Heart left ventricle (tissue), 13 donors: ENCODE measurements around the gene CHP2.

Experiments
- POLR2A ChIP-seq, 2 donors: fragments of 450-650 bp; IDR thresholded peaks; one replicate each; pipeline ENCODE4 v1.6.1; 2017; ENCODE audit warnings: antibody characterized with exemption in 2 of 2, mild to moderate bottlenecking in 2 of 2, moderate library complexity in 2 of 2
- TF ChIP-seq, protein P1 (sequence below), 12 donors: fragments of 200-600 bp; sonication (generic) in 4 of 12; IDR thresholded peaks; one replicate each; pipeline versions ENCODE4 v1.5.0 to v1.8.0; 2018 to 2022; ENCODE audit warnings: antibody characterized with exemption in 12 of 12, mild to moderate bottlenecking in 5 of 12
- donor health status: ischemic (EF 13 %, LVEDD 7.1; RV severe dilation, severe dysfunction).
- donor health status: DM: no; HTN: yes; CAD: no.
- donor health status: DM: no; HTN: no; CAD: no.
- donor health status: ischemic (EF 25% LVEDD 6.9; RV normal size, moderate dysfunction).
- donor health status: ischemic (EF 25% LVEDD 5.7; RV mildly dilated, moderate dysfunction).
- donor health status: ischemic (EF 35%, LVEDD 5.7; RV mildly dilated, moderate dysfunction).
- donor health status: nonischemic (EF 11% LVEDD 7.7; RV severe dilation, severe dysfunction).
- donor health status: DM: yes; HTN: yes; CAD: no.
- donor health status: PGD.
- donor health status: ischemic (EF 29% LVEDD 5.4; RV normal size, mild dysfunction).
- donor health status: nonischemic (EF 23%, LVEDD 6.1; RV moderate dilation, normal function).

DNA sequence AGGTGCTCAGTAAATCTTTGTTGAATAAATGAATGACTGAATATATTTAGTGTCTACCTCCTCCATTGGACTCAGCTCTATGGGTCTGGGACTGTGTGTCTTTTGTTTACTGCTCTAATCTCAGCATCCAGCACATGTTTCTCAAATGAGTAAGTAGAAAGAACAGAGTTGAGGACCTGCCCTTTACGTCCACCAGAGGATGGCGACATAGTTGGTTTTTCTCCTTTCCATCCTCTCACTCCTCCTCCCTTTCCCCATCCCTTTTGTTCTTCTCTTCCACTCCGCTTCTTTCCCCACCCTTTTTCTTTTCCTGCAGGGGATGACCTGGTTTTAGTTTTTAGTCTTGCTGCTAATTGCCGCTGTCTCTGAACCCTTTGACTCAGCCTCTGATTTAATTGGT, 12.1 kb upstream of the CHP2 start:
- TF ChIP-seq, protein P1, sequence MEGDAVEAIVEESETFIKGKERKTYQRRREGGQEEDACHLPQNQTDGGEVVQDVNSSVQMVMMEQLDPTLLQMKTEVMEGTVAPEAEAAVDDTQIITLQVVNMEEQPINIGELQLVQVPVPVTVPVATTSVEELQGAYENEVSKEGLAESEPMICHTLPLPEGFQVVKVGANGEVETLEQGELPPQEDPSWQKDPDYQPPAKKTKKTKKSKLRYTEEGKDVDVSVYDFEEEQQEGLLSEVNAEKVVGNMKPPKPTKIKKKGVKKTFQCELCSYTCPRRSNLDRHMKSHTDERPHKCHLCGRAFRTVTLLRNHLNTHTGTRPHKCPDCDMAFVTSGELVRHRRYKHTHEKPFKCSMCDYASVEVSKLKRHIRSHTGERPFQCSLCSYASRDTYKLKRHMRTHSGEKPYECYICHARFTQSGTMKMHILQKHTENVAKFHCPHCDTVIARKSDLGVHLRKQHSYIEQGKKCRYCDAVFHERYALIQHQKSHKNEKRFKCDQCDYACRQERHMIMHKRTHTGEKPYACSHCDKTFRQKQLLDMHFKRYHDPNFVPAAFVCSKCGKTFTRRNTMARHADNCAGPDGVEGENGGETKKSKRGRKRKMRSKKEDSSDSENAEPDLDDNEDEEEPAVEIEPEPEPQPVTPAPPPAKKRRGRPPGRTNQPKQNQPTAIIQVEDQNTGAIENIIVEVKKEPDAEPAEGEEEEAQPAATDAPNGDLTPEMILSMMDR (IDR thresholded peaks at IDR 0.05), result no peak
- no peak for TF ChIP-seq POLR2A (IDR thresholded peaks at IDR 0.05)
